SK-N-SH treated with all-trans-retinoic acid at 6 μM for 48 hours (cell line): Measurements from ENCODE around the gene XAB2.

Source experiments
- ATAC-seq: fragments of 200-7000 bp; cut with Tn5 transposase; 3 replicates; pipeline ENCODE4 v1.9.1; 2020; ENCODE audit warnings: mild to moderate bottlenecking, moderate library complexity
- ARNTL ChIP-seq: fragments of 450-650 bp; formaldehyde crosslinking; IDR thresholded peaks from 2 replicates; pipeline ENCODE4 v1.5.0; 2020; ENCODE audit warnings: low read depth, mild to moderate bottlenecking, moderate library complexity, borderline replicate concordance
- BACH2 ChIP-seq: fragments of 250-450 bp; sonication (Bioruptor Pico); IDR thresholded peaks from 2 replicates; pipeline ENCODE4 v1.9.0; 2021; ENCODE audit warnings: mild to moderate bottlenecking, borderline replicate concordance
- CSDC2 ChIP-seq: fragments of 250-450 bp; sonication (Bioruptor Pico); IDR thresholded peaks from 2 replicates; pipeline ENCODE4 v1.5.0; 2020; ENCODE audit warnings: mild to moderate bottlenecking, moderate library complexity
- ESRRG ChIP-seq: fragments of 250-450 bp; sonication (Bioruptor Pico); IDR thresholded peaks from 2 replicates; pipeline ENCODE4 v1.6.1; 2021; ENCODE audit warnings: mild to moderate bottlenecking
- ISL1 ChIP-seq: fragments of 250-450 bp; sonication (Bioruptor Pico); IDR thresholded peaks from 2 replicates; pipeline ENCODE4 v2.1.2; 2022; ENCODE audit warnings: mild to moderate bottlenecking, moderate library complexity
- OSR1 ChIP-seq: fragments of 250-450 bp; sonication (Bioruptor Pico); IDR thresholded peaks from 2 replicates; pipeline ENCODE4 v1.8.0; 2022; ENCODE audit warnings: moderate library complexity, mild to moderate bottlenecking, inconsistent platforms
- PPARA ChIP-seq: fragments of 250-450 bp; sonication (Bioruptor Pico); IDR thresholded peaks from 2 replicates; pipeline ENCODE4 v1.5.0; 2020; ENCODE audit warnings: mild to moderate bottlenecking, borderline replicate concordance
- RARB ChIP-seq: fragments of 250-450 bp; sonication (Bioruptor Pico); IDR thresholded peaks from 2 replicates; pipeline ENCODE4 v1.8.0; 2021; ENCODE audit warnings: mild to moderate bottlenecking, moderate library complexity
- SNAI2 ChIP-seq: fragments of 250-450 bp; sonication (Bioruptor Pico); IDR thresholded peaks from 2 replicates; pipeline ENCODE4 v1.5.0; 2020; ENCODE audit warnings: mild to moderate bottlenecking, moderate library complexity
- TCF4 ChIP-seq: fragments of 250-450 bp; sonication (Bioruptor Pico); IDR thresholded peaks from 2 replicates; pipeline ENCODE4 v1.8.0; 2021; ENCODE audit warnings: mild to moderate bottlenecking, moderate library complexity, borderline replicate concordance
- TOX ChIP-seq: fragments of 250-450 bp; sonication (Bioruptor Pico); IDR thresholded peaks from 2 replicates; pipeline ENCODE4 v1.8.0; 2021; ENCODE audit warnings: mild to moderate bottlenecking, moderate library complexity, borderline replicate concordance
- ZC3H10 ChIP-seq: fragments of 250-450 bp; sonication (Bioruptor Pico); IDR thresholded peaks from 2 replicates; pipeline ENCODE4 v1.5.1; 2021; ENCODE audit warnings: mild to moderate bottlenecking, moderate library complexity
- ZFP3 ChIP-seq: fragments of 250-450 bp; sonication (Bioruptor Pico); IDR thresholded peaks from 2 replicates; pipeline ENCODE4 v1.5.0; 2020; ENCODE audit warnings: mild to moderate bottlenecking, moderate library complexity
- ZFP30 ChIP-seq: fragments of 450-650 bp; formaldehyde crosslinking; IDR thresholded peaks from 2 replicates; pipeline ENCODE4 v1.5.0; 2022; ENCODE audit warnings: mild to moderate bottlenecking, moderate library complexity
- ZNF565 ChIP-seq: fragments of 450-650 bp; formaldehyde crosslinking; conservative IDR thresholded peaks from 2 replicates; pipeline ENCODE4 v1.5.0; 2020; ENCODE audit warnings: low read depth, mild to moderate bottlenecking, moderate library complexity
- ZNF70 ChIP-seq: fragments of 450-650 bp; formaldehyde crosslinking; IDR thresholded peaks from 2 replicates; pipeline ENCODE4 v1.5.0; 2020; ENCODE audit warnings: mild to moderate bottlenecking, moderate library complexity
- ZNF8 ChIP-seq: fragments of 450-650 bp; formaldehyde crosslinking; IDR thresholded peaks from 2 replicates; pipeline ENCODE4 v1.5.0; 2020; ENCODE audit warnings: mild to moderate bottlenecking, moderate library complexity
- TF ChIP-seq, protein P1 (sequence below): fragments of 250-450 bp; sonication (Bioruptor Pico); IDR thresholded peaks from 2 replicates; pipeline ENCODE4 v1.5.1; 2020; ENCODE audit warnings: low read depth, mild to moderate bottlenecking, moderate library complexity
- TF ChIP-seq, protein P2 (sequence below): fragments of 250-450 bp; sonication (Bioruptor Pico); IDR thresholded peaks from 2 replicates; pipeline ENCODE4 v1.5.1; 2021; ENCODE audit warnings: mild to moderate bottlenecking, moderate library complexity
- TF ChIP-seq, protein P3 (sequence below): fragments of 250-450 bp; sonication (Bioruptor Pico); IDR thresholded peaks from 2 replicates; pipeline ENCODE4 v1.8.0; 2020; ENCODE audit warnings: mild to moderate bottlenecking, moderate library complexity, borderline replicate concordance
- TF ChIP-seq, protein P4 (sequence below): fragments of 250-450 bp; sonication (Bioruptor Pico); IDR thresholded peaks from 2 replicates; pipeline ENCODE4 v1.8.0; 2021; ENCODE audit warnings: low read depth, mild to moderate bottlenecking, moderate library complexity, borderline replicate concordance

Gene XAB2

DNA sequence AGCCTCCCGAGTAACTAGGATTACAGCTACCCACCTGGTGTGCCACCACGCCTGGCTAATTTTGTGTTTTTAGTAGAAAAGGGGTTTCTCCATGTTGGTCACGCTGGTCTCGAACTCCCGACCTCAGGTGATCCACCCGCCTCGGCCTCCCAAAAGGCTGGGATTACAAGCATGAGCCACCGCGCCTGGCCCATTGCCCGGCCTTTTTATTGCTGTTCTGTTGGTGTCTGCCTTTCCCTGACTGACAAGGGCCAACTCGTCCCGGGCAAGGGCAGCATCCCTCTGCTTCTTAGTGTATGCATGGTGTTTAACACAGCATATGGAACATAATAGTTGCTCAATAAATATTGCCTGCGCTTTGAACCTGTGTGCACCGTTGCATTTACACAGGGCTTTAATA, 33.3 kb upstream of the XAB2 start:
- no peak for ATAC-seq

DNA sequence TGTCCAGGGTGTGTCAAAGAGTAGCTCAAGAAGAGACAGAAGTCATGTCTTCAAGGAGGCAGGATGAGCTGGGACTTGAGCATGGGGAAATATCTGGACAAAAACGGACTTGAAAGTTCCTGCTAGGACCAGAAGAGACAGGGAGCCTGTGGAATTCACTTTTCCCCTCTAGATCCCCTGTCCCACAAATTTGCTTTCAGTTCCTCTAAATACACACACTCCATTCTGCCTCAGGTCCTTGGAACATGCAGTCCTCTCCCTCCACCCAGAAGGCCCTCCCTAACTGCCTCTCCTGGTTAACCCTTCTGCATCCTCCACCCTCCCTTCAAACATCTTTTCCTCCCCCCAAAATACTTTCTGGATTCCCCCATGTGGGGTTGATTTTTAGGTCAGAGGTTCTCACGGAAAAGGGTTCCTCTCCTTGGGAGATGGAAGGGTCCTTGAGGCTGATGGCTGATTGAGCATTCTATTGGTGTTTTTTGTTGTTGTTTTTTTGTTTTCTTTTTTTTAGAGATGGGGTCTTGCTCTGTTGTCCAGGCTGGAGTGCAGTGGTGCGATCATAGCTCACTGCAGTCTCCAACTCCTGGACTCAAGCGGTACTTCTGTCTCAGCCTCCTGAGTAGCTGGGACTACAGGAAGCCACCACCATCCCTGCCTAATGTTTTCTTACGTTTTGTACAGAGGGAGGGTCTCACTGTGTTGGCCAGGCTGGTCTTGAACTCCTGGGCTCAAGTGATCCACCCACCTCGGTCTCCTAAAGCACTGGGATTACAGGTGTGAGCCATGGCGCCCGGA, 32.6 kb upstream of the XAB2 start:
- no peak for ATAC-seq
- TF ChIP-seq PPARA (CRISPR knock-in tag) (no peak), BACH2 (CRISPR knock-in tag) (no peak), ISL1 (CRISPR knock-in tag) (no peak), ZNF565 (CRISPR knock-in tag) (no peak), ZFP3 (no peak), ZFP30 (CRISPR knock-in tag) (no peak), TOX (CRISPR knock-in tag) (no peak), TCF4 (no peak), ESRRG (CRISPR knock-in tag) (no peak), OSR1 (no peak), SNAI2 (no peak)
- TF ChIP-seq, protein P1, sequence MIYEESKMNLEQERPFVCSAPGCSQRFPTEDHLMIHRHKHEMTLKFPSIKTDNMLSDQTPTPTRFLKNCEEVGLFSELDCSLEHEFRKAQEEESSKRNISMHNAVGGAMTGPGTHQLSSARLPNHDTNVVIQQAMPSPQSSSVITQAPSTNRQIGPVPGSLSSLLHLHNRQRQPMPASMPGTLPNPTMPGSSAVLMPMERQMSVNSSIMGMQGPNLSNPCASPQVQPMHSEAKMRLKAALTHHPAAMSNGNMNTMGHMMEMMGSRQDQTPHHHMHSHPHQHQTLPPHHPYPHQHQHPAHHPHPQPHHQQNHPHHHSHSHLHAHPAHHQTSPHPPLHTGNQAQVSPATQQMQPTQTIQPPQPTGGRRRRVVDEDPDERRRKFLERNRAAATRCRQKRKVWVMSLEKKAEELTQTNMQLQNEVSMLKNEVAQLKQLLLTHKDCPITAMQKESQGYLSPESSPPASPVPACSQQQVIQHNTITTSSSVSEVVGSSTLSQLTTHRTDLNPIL, result no peak
- TF ChIP-seq, protein P2, sequence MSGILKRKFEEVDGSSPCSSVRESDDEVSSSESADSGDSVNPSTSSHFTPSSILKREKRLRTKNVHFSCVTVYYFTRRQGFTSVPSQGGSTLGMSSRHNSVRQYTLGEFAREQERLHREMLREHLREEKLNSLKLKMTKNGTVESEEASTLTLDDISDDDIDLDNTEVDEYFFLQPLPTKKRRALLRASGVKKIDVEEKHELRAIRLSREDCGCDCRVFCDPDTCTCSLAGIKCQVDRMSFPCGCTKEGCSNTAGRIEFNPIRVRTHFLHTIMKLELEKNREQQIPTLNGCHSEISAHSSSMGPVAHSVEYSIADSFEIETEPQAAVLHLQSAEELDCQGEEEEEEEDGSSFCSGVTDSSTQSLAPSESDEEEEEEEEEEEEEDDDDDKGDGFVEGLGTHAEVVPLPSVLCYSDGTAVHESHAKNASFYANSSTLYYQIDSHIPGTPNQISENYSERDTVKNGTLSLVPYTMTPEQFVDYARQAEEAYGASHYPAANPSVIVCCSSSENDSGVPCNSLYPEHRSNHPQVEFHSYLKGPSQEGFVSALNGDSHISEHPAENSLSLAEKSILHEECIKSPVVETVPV, result no peak

More for the DNA sequence above, 33.3 kb upstream of the XAB2 start:
- TF ChIP-seq RARB (CRISPR knock-in tag), result no peak
- TF ChIP-seq TOX (CRISPR knock-in tag), result no peak
- no peak for TF ChIP-seq ZC3H10 (CRISPR knock-in tag)
- TF ChIP-seq ESRRG (CRISPR knock-in tag), result no peak
- TF ChIP-seq, protein P3, sequence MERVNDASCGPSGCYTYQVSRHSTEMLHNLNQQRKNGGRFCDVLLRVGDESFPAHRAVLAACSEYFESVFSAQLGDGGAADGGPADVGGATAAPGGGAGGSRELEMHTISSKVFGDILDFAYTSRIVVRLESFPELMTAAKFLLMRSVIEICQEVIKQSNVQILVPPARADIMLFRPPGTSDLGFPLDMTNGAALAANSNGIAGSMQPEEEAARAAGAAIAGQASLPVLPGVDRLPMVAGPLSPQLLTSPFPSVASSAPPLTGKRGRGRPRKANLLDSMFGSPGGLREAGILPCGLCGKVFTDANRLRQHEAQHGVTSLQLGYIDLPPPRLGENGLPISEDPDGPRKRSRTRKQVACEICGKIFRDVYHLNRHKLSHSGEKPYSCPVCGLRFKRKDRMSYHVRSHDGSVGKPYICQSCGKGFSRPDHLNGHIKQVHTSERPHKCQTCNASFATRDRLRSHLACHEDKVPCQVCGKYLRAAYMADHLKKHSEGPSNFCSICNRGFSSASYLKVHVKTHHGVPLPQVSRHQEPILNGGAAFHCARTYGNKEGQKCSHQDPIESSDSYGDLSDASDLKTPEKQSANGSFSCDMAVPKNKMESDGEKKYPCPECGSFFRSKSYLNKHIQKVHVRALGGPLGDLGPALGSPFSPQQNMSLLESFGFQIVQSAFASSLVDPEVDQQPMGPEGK (CRISPR knock-in tag), result no peak
- no peak for TF ChIP-seq BACH2 (CRISPR knock-in tag)
- no peak for TF ChIP-seq ZNF8 (CRISPR knock-in tag)
- no peak for TF ChIP-seq ZFP3
- TF ChIP-seq OSR1, result no peak
- TF ChIP-seq, protein P1, result no peak
- no peak for TF ChIP-seq ZNF70 (CRISPR knock-in tag)
- no peak for TF ChIP-seq TCF4
- no peak for TF ChIP-seq PPARA (CRISPR knock-in tag)
- TF ChIP-seq, all 23 proteins: peak for 0

DNA sequence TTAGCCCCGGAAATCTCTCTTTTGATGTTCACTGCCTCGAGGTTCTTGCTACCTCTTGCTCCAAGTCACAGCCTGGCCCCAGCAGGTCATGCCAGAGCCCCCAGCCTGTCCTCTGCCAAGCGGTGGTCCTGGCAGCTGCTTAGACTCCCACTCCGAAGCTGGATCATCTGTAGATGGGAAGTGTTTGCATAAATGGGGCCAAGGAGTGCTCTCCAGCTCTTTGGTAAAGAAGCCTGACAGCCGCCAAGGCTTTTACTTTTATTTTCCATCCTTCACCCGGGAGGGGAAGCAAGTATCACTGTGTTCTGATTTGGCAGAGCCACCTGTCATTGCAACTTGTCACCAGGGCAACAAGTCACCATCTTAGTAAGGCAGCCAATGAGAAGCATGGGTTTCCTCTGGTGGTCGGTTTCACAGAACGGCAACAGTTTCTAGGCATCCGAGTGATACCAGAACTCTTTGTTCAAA, 28.9 kb upstream of the XAB2 start:
- ATAC-seq, result peak; percentile 49; the same call in 2 of the 3 replicates
- TF ChIP-seq, protein P1, result no peak
- no peak for TF ChIP-seq TOX (CRISPR knock-in tag)
- TF ChIP-seq OSR1, result no peak
- TF ChIP-seq, protein P4, sequence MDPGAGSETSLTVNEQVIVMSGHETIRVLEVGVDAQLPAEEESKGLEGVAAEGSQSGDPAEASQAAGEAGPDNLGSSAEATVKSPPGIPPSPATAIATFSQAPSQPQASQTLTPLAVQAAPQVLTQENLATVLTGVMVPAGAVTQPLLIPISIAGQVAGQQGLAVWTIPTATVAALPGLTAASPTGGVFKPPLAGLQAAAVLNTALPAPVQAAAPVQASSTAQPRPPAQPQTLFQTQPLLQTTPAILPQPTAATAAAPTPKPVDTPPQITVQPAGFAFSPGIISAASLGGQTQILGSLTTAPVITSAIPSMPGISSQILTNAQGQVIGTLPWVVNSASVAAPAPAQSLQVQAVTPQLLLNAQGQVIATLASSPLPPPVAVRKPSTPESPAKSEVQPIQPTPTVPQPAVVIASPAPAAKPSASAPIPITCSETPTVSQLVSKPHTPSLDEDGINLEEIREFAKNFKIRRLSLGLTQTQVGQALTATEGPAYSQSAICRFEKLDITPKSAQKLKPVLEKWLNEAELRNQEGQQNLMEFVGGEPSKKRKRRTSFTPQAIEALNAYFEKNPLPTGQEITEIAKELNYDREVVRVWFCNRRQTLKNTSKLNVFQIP (CRISPR knock-in tag), result no peak
- no peak for TF ChIP-seq BACH2 (CRISPR knock-in tag)
- TF ChIP-seq ZFP30 (CRISPR knock-in tag), result no peak
- TF ChIP-seq RARB (CRISPR knock-in tag), result no peak
- TF ChIP-seq, protein P3 (CRISPR knock-in tag), result no peak
- TF ChIP-seq ESRRG (CRISPR knock-in tag), result no peak
- TF ChIP-seq ARNTL (CRISPR knock-in tag), result no peak
- no peak for TF ChIP-seq CSDC2
- no peak for TF ChIP-seq ZNF565 (CRISPR knock-in tag)
- no peak for TF ChIP-seq PPARA (CRISPR knock-in tag)
